CD4-positive, alpha-beta T cell (primary cell): ENCODE data around the gene DNAH9. TPM values are rescaled to one million over a fixed set of nuclear protein-coding genes. Genes with fewer than 3 reads are reported as not detected.

Experiments
- ATAC-seq: fragments of 200-7000 bp; cut with Tn5 transposase; one replicate; pipeline ENCODE4 v1.10.0; 2022; ENCODE audit warnings: mild to moderate bottlenecking; ENCODE audit not compliant: poor library complexity
- CTCF ChIA-PET: fragments of 350-600 bp; sonication (Branson Sonifier 250); formaldehyde crosslinking; loops from one replicate; lab custom pipeline; 2021; ENCODE audit warnings: antibody characterized with exemption, inconsistent platforms; lab: Charles Lee
- POLR2A ChIA-PET: fragments of 350-600 bp; sonication (Branson Sonifier 250); formaldehyde crosslinking; loops from one replicate; lab custom pipeline; 2021; ENCODE audit warnings: antibody characterized with exemption, inconsistent platforms; lab: Charles Lee
- DNase-seq, 14 experiments: peaks; one replicate each; pipeline ENCODE4 v3.0.0-alpha.2; 2013 to 2020; ENCODE audit warnings: mixed read lengths in 2 of 14
- H3K27ac ChIP-seq, 2 donors: one replicate each; pipeline versions ENCODE4 v1.5.1 to v1.7.0; 2013; ENCODE audit warnings: low read length in 2 of 2, low read depth in 1 of 2, mild to moderate bottlenecking in 1 of 2
- H3K27me3 ChIP-seq, 2 experiments: 1 replicate in 1 of 2; 2 replicates in 1 of 2; pipeline versions ENCODE4 v1.6.1 to v1.7.0; 2013; ENCODE audit warnings: low read length in 2 of 2, control low read depth in 1 of 2, mild to moderate bottlenecking in 1 of 2, moderate library complexity in 1 of 2; ENCODE audit not compliant: insufficient read depth in 2 of 2, control insufficient read depth in 1 of 2
- H3K36me3 ChIP-seq: one replicate; pipeline ENCODE4 v1.6.1; 2013; ENCODE audit warnings: low read length, control low read depth; ENCODE audit not compliant: insufficient read depth
- H3K4me1 ChIP-seq: one replicate; pipeline ENCODE4 v1.6.1; 2013; ENCODE audit warnings: low read length, control low read depth; ENCODE audit not compliant: insufficient read depth
- H3K4me3 ChIP-seq: one replicate; pipeline ENCODE4 v1.5.1; 2013; ENCODE audit warnings: mild to moderate bottlenecking, low read length, moderate library complexity
- H3K9me3 ChIP-seq, 2 experiments: 1 replicate in 1 of 2; 2 replicates in 1 of 2; pipeline versions ENCODE4 v1.6.1 to v1.7.0; 2013; ENCODE audit warnings: low read length in 2 of 2, mild to moderate bottlenecking in 2 of 2, control low read depth in 1 of 2, moderate library complexity in 1 of 2; ENCODE audit not compliant: control insufficient read depth in 1 of 2, insufficient read depth in 1 of 2
- H3K27ac Mint-ChIP-seq: one replicate; pipeline ENCODE4 v1.8.0; 2020; ENCODE audit warnings: mixed read lengths
- H3K27me3 Mint-ChIP-seq: one replicate; pipeline ENCODE4 v1.8.0; 2021; ENCODE audit warnings: mixed read lengths
- H3K36me3 Mint-ChIP-seq: one replicate; pipeline ENCODE4 v1.8.0; 2021; ENCODE audit warnings: low read depth, mixed read lengths
- H3K4me1 Mint-ChIP-seq: one replicate; pipeline ENCODE4 v1.8.0; 2021; ENCODE audit warnings: low read depth, mixed read lengths
- H3K4me3 Mint-ChIP-seq: one replicate; pipeline ENCODE4 v1.8.0; 2020; ENCODE audit warnings: mild to moderate bottlenecking, mixed read lengths
- H3K9me3 Mint-ChIP-seq: one replicate; pipeline ENCODE4 v1.8.0; 2020; ENCODE audit warnings: mixed read lengths
- CTCF ChIP-seq: fragments of 200-600 bp; IDR thresholded peaks from one replicate; pipeline ENCODE4 v1.8.0; 2022; ENCODE audit warnings: antibody characterized with exemption, mild to moderate bottlenecking
- intact Hi-C, 2 experiments: fragments of 100-400 bp; cut with DNase I in 1 of 2; cut with micrococcal nuclease in 1 of 2; formaldehyde crosslinking; loops; one replicate each; pipeline versions ENCODE4 v1.15.1 to v1.9.0; 2023 to 2025; cut with DNase I, micrococcal nuclease
- total RNA-seq, 174 experiments: library from RNA in 2 of 174; stranded (reverse) in 2 of 174; gene quantifications; one replicate each; pipeline ENCODE4 v1.2.3 and lab custom pipeline; 2021 to 2026

The DNAH9 gene
- total RNA-seq, 2 experiments from 2014 or later: not detected

- no peak overlapping the region for H3K4me3 ChIP-seq
- H3K4me1 ChIP-seq: no peaks in the 10 kb centered on the region
- TF ChIP-seq CTCF: no peak
- Mint-ChIP-seq H3K4me3 (no peak overlapping the region), H3K9me3 (peaks cover 8% of the 10 kb centered on the region), H3K27ac (no peak overlapping the region), H3K36me3 (no peaks in the 10 kb centered on the region), H3K27me3 (no peaks in the 10 kb centered on the region), H3K4me1 (no peaks in the 10 kb centered on the region)
- no peak overlapping the region for H3K27ac ChIP-seq
- no peaks in the 10 kb centered on the region for H3K27me3 ChIP-seq
- intact Hi-C loops: no loop called here
- DNase-seq (no peak), ATAC-seq (no peak)
- ChIA-PET POLR2A (no interaction called here), CTCF (no interaction called here)
- H3K36me3 ChIP-seq: no peaks in the 10 kb centered on the region
- peaks cover 0 to 10% of the 10 kb centered on the region in 2 experiments for H3K9me3 ChIP-seq
Observed at GRCh38 chr17:11736613-11737312, 138.5 kb downstream of the DNAH9 start.

- Mint-ChIP-seq H3K27ac (no peak overlapping the region), H3K4me3 (no peak overlapping the region), H3K4me1 (no peaks in the 10 kb centered on the region), H3K27me3 (no peaks in the 10 kb centered on the region), H3K36me3 (no peaks in the 10 kb centered on the region), H3K9me3 (peaks cover 5% of the 10 kb centered on the region)
- H3K4me3 ChIP-seq: no peak overlapping the region
- intact Hi-C loops: no loop called here
- no peak for DNase-seq
- no peak overlapping the region for H3K27ac ChIP-seq
- no peaks in the 10 kb centered on the region for H3K4me1 ChIP-seq
- ChIA-PET POLR2A (no interaction called here), CTCF (no interaction called here)
- ATAC-seq: no peak
- H3K36me3 ChIP-seq: no peaks in the 10 kb centered on the region
- TF ChIP-seq CTCF: no peak
- H3K9me3 ChIP-seq: peaks cover 0 to 10% of the 10 kb centered on the region in 2 experiments
- H3K27me3 ChIP-seq: no peaks in the 10 kb centered on the region
Observed at GRCh38 chr17:11737313-11737679, 139.0 kb downstream of the DNAH9 start.

GRCh38 chr17:11738151-11738550 lies 139.9 kb downstream of the DNAH9 start:
- H3K27ac ChIP-seq: no peak overlapping the region
- no peaks in the 10 kb centered on the region for H3K36me3 Mint-ChIP-seq
- no peaks in the 10 kb centered on the region for H3K27me3 ChIP-seq
- H3K9me3 Mint-ChIP-seq: peaks cover 3% of the 10 kb centered on the region
- no peaks in the 10 kb centered on the region for H3K4me1 Mint-ChIP-seq
- no peaks in the 10 kb centered on the region for H3K4me1 ChIP-seq
- CTCF ChIA-PET: no interaction called here
- ATAC-seq (no peak), DNase-seq (no peak)
- intact Hi-C loops: no loop called here
- no peaks in the 10 kb centered on the region for H3K36me3 ChIP-seq
- no peak overlapping the region for H3K27ac Mint-ChIP-seq
- no peak overlapping the region for H3K4me3 ChIP-seq
- H3K27me3 Mint-ChIP-seq: no peaks in the 10 kb centered on the region
- no peak for TF ChIP-seq CTCF
- POLR2A ChIA-PET: no interaction called here
- no peak overlapping the region for H3K4me3 Mint-ChIP-seq
- peaks cover 0 to 4% of the 10 kb centered on the region in 2 experiments for H3K9me3 ChIP-seq
